GM23248 (cell line): Measurements from ENCODE around the gene GSDME.

ENCODE experiments used
- EZH2 ChIP-seq: fragments of 200-600 bp; sonication (generic); IDR thresholded peaks from 2 replicates; pipeline ENCODE4 v1.6.1; 2018; ENCODE audit warnings: antibody characterized with exemption, mild to moderate bottlenecking; ENCODE audit not compliant: insufficient read depth, poor library complexity, severe bottlenecking
- EZH2phosphoT487 ChIP-seq: fragments of 200-600 bp; sonication (generic); IDR thresholded peaks from 2 replicates; pipeline ENCODE4 v1.6.1; 2018; ENCODE audit warnings: antibody characterized with exemption, moderate library complexity, mild to moderate bottlenecking, low read depth; ENCODE audit not compliant: insufficient read depth

DNA sequence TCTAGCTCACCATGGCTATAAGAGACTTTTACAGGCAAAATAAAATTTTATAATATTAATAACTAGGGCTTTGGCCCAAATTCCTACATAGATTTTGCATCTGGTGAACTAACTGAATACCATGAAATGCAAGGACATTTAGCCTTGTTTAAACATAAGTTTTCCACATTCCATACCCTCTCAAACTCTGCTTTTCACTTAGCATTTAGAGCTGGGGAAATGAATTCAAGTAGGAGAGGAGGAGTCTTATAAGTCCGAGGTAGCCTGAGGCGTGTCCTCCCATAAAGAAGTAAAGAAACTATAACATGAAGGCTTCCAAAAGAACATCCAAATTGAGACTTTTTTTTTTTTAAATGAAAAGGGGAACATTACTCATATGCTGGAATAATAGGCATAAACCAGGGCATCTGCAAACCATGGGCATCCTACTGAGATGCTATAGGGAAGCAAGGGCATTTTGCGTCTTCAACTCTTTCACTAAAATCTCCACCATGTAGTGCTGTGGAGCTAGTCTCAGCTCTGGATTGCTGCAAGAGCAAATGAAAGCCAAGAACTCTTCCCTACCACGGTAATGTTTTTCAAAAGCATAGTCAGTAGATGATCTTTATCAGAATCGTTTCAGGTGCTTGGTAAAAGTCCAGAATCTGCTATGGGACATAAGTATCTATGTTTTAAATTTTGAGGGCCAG, 104.9 kb downstream of the GSDME start:
- TF ChIP-seq EZH2 (no peak), EZH2phosphoT487 (no peak)
